Measurements from ENCODE around the gene ARID1B.
"Not testable (repeated sequence)": the region's sequence is repeated elsewhere in the genome, so short reads cannot be mapped to it uniquely, and the experiment has no call there.

The ARID1B gene

DNA sequence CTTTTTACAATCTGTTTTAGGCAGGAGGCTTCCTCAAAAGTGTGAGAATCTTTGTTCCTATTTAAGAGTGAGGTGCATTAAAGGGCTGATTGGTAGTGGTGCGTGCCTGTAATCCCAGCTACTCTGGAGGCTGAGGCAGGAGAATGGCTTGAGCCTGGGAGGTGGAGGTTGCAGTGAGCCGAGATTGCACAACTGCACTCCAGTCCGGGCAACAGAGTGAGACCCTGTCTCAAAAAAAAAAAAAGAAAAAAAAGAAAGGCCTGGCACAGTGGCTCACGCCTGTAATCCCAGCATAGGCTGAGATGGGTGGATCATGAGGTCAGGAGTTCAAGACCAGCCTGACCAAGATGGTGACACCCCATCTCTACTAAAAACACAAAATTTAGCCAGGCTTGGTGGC is 205.7 kb downstream of the ARID1B start:
- H3K4me3 ChIP-seq (ENCODE audit: low read length); H3K27me3 ChIP-seq (ENCODE audit: insufficient read depth, low read length); H3K9me3 ChIP-seq (ENCODE audit: insufficient read depth, low read depth, low read length); H3K27ac ChIP-seq (ENCODE audit: low read depth, low read length); H3K9ac ChIP-seq (ENCODE audit: low read depth, low read length); H3K36me3 ChIP-seq (ENCODE audit: insufficient read depth, low read length): not testable (repeated sequence)
- peaks cover 50% of the 10 kb centered on the region for H3K4me1 ChIP-seq (ENCODE audit: insufficient read depth, low read length)
- 95% methylated on average over 4 of the region's 4 CpGs for WGBS

DNA sequence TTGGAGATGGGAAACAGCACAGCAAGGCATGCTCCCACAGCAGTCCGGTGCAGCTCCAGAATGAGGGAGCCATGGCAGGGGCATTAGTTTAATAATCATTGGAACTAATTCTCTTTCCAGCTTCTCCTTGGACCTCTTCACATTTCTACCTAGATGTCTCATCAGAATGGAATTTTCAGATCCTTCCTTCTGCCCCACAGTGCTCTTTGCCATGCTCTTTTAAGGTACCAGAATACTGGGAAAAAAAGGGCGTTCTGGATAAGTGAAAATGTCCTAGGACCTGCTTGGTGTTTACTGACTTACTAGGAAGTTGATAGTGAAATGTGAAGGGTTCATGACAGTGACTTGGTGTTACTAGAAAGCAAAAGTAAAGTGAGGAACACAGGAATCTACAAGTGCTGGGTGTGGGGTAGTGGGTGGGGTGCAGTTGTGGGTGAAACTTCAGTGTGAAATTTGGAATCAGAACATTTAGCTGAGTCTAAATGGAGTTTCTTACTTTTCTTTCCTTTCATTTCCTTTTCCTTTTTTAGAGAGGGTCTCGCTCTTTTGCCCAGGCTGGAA is 207.1 kb downstream of the ARID1B start:
- no peaks in the 10 kb centered on the region for H3K36me3 ChIP-seq (ENCODE audit: insufficient read depth, low read length)
- no peaks in the 10 kb centered on the region for H3K27me3 ChIP-seq (ENCODE audit: insufficient read depth, low read length)
- no peak overlapping the region for H3K9ac ChIP-seq (ENCODE audit: low read depth, low read length)
- WGBS: 94% methylated on average over 3 of the region's 3 CpGs
- H3K9me3 ChIP-seq (ENCODE audit: insufficient read depth, low read depth, low read length): no peaks in the 10 kb centered on the region
- no peak overlapping the region for H3K4me3 ChIP-seq (ENCODE audit: low read length)
- no peak overlapping the region for H3K27ac ChIP-seq (ENCODE audit: low read depth, low read length)
- peaks cover 55% of the 10 kb centered on the region for H3K4me1 ChIP-seq (ENCODE audit: insufficient read depth, low read length)

DNA sequence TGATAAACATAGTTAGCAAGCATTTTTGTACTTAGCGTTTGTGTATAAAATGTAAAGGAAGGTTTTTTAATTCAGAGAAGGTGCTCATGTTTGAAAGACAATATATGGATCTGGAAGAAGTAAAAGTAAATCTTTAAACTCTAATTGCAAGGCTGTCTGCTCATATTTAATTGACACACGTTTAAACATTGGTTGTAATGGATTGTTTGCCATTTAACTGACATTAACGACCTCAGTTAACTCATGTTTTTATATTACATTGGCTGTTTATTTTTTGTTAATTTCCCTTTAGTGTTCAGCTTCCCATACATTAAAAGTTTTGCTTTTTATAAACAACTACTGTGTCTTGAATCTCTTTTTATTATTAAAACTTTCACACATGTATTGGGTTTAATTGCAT is 208.1 kb downstream of the ARID1B start:
- Histone ChIP-seq H3K36me3 (ENCODE audit: insufficient read depth, low read length) (no peaks in the 10 kb centered on the region), H3K9me3 (ENCODE audit: insufficient read depth, low read depth, low read length) (no peaks in the 10 kb centered on the region), H3K9ac (ENCODE audit: low read depth, low read length) (no peak overlapping the region), H3K4me3 (ENCODE audit: low read length) (no peak overlapping the region), H3K27ac (ENCODE audit: low read depth, low read length) (no peak overlapping the region), H3K27me3 (ENCODE audit: insufficient read depth, low read length) (no peaks in the 10 kb centered on the region), H3K4me1 (ENCODE audit: insufficient read depth, low read length) (peaks cover 54% of the 10 kb centered on the region)
- WGBS: 84% methylated on average over 3 of the region's 3 CpGs

DNA sequence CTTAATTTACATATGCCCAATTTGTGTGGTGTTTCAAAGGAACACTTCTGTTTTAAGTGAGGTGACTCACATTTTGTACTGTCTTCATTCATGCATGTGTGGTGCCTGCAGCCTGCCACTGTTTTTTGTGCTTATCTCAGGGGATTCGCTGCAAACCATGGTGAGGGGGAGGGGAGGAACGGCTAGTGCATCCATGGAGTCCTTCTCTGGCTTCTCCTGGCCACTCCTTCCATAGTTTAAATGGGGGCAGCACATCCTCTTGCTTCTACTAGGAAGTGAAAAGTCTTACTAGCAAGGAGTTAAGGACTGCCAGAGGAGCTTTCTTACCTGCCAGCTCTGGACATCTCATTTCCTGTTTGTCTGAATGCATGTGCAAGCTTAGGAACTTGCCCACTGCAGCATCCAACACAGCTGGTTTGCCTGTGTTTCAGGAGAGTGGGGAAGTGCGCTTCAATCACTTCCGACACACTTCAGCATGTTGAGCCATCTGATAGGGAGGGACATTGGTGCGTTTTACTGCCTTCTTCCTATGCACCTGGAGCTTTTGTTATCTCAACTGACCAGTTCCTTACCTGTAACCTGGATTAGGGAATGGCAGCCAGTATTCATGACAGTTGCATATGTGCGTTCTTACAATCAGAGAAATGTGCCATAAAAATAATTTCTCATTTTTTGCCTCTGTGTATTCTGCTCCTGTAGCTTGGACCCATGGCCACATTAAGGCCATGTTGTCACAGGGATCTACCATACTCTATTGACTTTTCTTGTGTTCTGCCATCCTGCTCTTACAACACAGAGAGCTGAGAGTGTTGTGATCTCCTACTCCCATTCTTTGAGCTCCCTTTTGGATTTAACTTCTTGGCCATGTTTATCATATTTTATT is 211.3 kb downstream of the ARID1B start:
- H3K27me3 ChIP-seq (ENCODE audit: insufficient read depth, low read length): no peaks in the 10 kb centered on the region
- H3K4me3 ChIP-seq (ENCODE audit: low read length): no peak overlapping the region
- H3K4me1 ChIP-seq (ENCODE audit: insufficient read depth, low read length): peaks cover 45% of the 10 kb centered on the region
- no peaks in the 10 kb centered on the region for H3K36me3 ChIP-seq (ENCODE audit: insufficient read depth, low read length)
- 57% methylated on average over 6 of the region's 6 CpGs for WGBS
- peak overlapping the region; percentile 17 for H3K27ac ChIP-seq (ENCODE audit: low read depth, low read length)
- H3K9me3 ChIP-seq (ENCODE audit: insufficient read depth, low read depth, low read length): no peaks in the 10 kb centered on the region
- no peak overlapping the region for H3K9ac ChIP-seq (ENCODE audit: low read depth, low read length)

DNA sequence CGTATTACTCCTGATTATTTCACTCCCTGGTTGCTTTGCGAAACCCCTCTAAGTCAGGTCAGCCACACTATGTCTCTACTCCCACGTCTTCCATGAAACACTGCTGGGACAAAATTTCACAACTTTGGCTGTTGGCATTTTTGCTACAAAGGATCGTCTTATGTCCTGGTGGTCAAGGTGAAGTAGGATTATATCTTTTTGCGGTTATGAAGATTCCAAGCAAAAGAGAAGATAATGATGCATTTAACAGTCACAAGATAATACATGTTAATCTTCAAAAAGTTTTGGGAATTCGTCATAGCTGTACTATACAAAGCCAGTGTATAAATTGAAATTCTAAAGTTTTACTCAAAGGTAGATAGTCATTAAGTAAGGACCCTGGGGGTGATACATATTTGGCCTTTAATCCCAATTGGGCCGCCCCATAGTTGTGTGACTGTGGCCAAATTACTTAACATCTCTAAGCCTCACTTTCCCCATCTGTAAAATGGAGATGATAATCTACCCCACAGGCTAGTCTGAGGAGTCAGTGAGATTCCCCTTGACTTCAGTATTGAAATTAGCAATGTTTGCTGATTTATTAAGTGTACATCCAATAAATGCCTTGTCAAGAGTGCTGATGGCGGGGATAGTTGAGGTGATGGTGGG is 212.1 kb downstream of the ARID1B start:
- Histone ChIP-seq H3K4me3 (ENCODE audit: low read length) (no peak overlapping the region), H3K27ac (ENCODE audit: low read depth, low read length) (no peak overlapping the region), H3K27me3 (ENCODE audit: insufficient read depth, low read length) (no peaks in the 10 kb centered on the region), H3K36me3 (ENCODE audit: insufficient read depth, low read length) (no peaks in the 10 kb centered on the region), H3K9me3 (ENCODE audit: insufficient read depth, low read depth, low read length) (no peaks in the 10 kb centered on the region), H3K9ac (ENCODE audit: low read depth, low read length) (no peak overlapping the region), H3K4me1 (ENCODE audit: insufficient read depth, low read length) (peaks cover 42% of the 10 kb centered on the region)
- WGBS: 81% methylated on average over 8 of the region's 8 CpGs

DNA sequence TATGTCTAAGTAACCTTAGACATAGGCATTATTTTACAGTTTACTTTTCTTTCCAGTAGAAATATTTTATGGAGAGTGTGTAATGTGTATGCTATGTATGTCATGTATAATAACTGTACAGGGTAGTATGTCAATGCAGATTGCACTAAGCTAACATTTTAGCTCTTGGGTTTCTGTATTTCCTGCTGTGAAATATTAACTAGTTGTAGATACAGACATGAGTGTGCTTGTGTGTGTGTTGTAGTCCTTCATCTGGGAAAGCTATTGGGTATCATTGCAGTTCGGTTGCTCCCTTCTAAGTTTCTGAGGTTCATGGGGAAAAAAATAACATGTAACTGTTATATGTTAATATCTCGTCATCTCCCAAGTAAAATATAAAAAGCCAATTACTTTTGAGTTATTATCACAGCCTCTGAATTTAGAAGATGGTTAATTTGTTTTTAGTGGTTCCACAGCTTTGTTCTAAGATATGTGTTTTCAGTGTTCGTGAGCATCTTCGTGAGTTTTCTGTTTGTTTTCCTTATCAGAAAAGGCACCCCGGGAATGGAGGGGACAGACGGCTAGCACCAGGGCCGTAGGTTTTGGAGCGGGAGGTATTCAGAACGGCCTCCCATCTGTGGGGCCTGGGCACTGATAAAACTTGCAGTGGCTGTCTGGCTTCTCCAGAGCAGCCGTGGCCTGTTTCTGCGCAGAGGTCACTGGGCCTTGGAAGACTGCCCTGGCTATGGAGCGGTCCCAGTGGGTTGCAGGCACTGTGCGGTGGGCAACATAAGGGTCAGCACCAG is 215.0 kb downstream of the ARID1B start:
- H3K27ac ChIP-seq (ENCODE audit: low read depth, low read length): peak overlapping the region; percentile 38
- H3K9me3 ChIP-seq (ENCODE audit: insufficient read depth, low read depth, low read length): no peaks in the 10 kb centered on the region
- no peaks in the 10 kb centered on the region for H3K36me3 ChIP-seq (ENCODE audit: insufficient read depth, low read length)
- no peak overlapping the region for H3K4me3 ChIP-seq (ENCODE audit: low read length)
- peaks cover 36% of the 10 kb centered on the region for H3K4me1 ChIP-seq (ENCODE audit: insufficient read depth, low read length)
- WGBS: 89% methylated on average over 12 of the region's 13 CpGs
- no peaks in the 10 kb centered on the region for H3K27me3 ChIP-seq (ENCODE audit: insufficient read depth, low read length)
- H3K9ac ChIP-seq (ENCODE audit: low read depth, low read length): no peak overlapping the region

DNA sequence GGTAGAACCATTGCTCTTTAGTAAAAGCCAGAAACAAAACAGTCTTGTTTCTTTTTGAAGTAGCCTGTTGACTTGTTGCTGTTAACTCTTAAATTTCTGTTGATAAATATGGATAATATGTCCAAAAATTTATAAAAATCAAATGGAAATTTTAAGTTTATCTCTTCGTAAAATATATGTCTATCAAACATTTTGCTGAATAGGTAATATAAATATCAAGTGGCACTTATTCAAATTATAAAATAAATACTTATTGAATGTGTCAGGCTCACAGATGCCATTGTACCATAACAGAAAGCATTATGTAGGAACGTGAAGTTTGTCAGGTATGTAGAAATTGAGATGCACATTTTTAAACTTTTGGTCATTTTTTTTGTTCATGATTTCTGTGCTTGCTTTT is 216.5 kb downstream of the ARID1B start:
- H3K27ac ChIP-seq (ENCODE audit: low read depth, low read length): no peak overlapping the region
- 91% methylated on average over 1 of the region's 2 CpGs for WGBS
- no peaks in the 10 kb centered on the region for H3K9me3 ChIP-seq (ENCODE audit: insufficient read depth, low read depth, low read length)
- no peak overlapping the region for H3K4me3 ChIP-seq (ENCODE audit: low read length)
- no peaks in the 10 kb centered on the region for H3K36me3 ChIP-seq (ENCODE audit: insufficient read depth, low read length)
- peaks cover 23% of the 10 kb centered on the region for H3K4me1 ChIP-seq (ENCODE audit: insufficient read depth, low read length)
- no peak overlapping the region for H3K9ac ChIP-seq (ENCODE audit: low read depth, low read length)
- H3K27me3 ChIP-seq (ENCODE audit: insufficient read depth, low read length): no peaks in the 10 kb centered on the region

DNA sequence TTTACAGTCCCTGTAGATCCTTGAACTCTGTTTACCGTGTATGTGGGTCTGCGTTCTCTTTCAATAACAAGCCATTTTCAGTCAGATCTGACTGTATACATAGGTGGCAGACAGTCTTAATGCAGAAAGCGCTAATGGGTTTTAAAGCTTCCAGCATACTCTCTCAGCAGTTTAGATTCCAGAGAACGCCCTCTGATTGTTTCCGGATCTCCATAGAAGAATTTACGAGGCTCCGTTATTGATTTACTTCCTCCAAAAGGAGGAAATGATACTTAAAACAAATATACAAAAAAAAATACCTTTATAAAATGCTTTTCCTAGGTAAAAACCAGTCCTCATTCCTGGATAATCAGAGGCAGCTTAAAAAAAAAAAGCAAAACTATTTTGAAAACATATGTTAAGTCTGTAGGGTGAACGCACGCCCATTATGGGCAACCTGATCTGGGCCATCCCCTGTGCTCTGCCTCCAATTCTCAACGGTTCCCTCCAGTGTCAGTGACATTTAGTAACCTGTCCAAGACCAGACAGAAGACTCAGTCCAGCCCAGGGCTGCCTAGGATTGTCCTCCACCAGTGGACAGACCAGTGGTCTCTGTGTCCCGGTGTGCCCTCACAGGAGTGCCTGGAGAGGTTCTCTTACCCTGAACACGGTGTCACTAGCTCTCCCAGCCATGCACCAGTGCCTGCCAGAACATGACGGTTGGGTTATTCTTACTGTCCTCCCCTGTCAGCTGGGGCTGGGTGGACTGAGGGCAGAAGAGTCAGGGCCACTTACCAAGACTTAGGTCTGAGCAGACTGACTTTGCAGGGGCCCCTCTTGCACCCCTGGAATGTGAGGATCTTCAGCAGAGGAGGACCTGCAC is 217.3 kb downstream of the ARID1B start:
- Histone ChIP-seq H3K9me3 (ENCODE audit: insufficient read depth, low read depth, low read length) (no peaks in the 10 kb centered on the region), H3K27ac (ENCODE audit: low read depth, low read length) (no peak overlapping the region), H3K9ac (ENCODE audit: low read depth, low read length) (no peak overlapping the region), H3K36me3 (ENCODE audit: insufficient read depth, low read length) (no peaks in the 10 kb centered on the region), H3K4me3 (ENCODE audit: low read length) (no peak overlapping the region), H3K4me1 (ENCODE audit: insufficient read depth, low read length) (peaks cover 18% of the 10 kb centered on the region), H3K27me3 (ENCODE audit: insufficient read depth, low read length) (no peaks in the 10 kb centered on the region)
- 84% methylated on average over 13 of the region's 13 CpGs for WGBS

DNA sequence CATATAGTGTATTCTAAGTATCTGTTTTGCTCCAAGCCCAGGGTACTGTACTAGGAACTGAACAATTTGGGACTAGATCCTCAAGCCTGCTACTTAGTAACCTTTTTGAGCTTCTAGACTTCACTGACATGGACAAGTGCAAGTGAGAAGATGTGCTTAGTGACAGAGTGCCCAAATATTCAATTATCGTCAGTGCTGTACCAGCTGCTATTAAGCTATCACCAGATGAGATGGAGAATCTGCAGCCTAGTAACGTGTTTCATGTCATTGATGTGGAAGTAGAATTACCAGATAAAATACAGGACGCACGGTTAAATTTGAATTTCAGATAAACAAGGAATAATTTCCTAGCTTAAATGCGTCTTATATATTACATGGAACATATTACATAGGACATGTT is 218.3 kb downstream of the ARID1B start:
- Histone ChIP-seq H3K36me3 (ENCODE audit: insufficient read depth, low read length) (no peaks in the 10 kb centered on the region), H3K9me3 (ENCODE audit: insufficient read depth, low read depth, low read length) (no peaks in the 10 kb centered on the region), H3K9ac (ENCODE audit: low read depth, low read length) (no peak overlapping the region), H3K4me3 (ENCODE audit: low read length) (no peak overlapping the region), H3K4me1 (ENCODE audit: insufficient read depth, low read length) (peaks cover 18% of the 10 kb centered on the region), H3K27me3 (ENCODE audit: insufficient read depth, low read length) (no peaks in the 10 kb centered on the region), H3K27ac (ENCODE audit: low read depth, low read length) (no peak overlapping the region)
- 98% methylated on average over 4 of the region's 5 CpGs for WGBS

DNA sequence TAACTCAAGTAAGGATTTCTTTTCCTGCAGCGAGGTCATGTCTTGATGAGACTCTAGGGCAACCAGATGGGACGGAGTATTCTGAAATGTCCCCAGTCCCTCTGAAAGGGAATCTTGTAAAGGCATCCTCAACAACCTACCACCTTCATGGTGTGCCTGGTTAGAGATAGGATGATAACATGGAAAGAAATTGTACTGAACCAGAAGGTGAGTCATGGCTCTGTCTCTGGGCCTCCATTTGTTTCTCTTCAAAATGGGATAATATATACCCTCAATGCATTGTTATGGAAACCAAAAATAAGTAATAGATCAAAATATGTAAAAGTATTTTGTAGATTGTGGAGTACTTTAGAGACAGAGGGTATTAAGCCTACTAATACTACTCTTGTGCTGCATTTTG is 219.1 kb downstream of the ARID1B start:
- Histone ChIP-seq H3K4me3 (ENCODE audit: low read length) (no peak overlapping the region), H3K36me3 (ENCODE audit: insufficient read depth, low read length) (no peaks in the 10 kb centered on the region), H3K9ac (ENCODE audit: low read depth, low read length) (no peak overlapping the region), H3K27me3 (ENCODE audit: insufficient read depth, low read length) (no peaks in the 10 kb centered on the region), H3K9me3 (ENCODE audit: insufficient read depth, low read depth, low read length) (no peaks in the 10 kb centered on the region), H3K27ac (ENCODE audit: low read depth, low read length) (no peak overlapping the region), H3K4me1 (ENCODE audit: insufficient read depth, low read length) (peaks cover 20% of the 10 kb centered on the region)
- 83% methylated on average over 1 of the region's 2 CpGs for WGBS

All from HUES64 (cell line).